ENCODE measurements around the gene RNF11.

The RNF11 gene

DNA sequence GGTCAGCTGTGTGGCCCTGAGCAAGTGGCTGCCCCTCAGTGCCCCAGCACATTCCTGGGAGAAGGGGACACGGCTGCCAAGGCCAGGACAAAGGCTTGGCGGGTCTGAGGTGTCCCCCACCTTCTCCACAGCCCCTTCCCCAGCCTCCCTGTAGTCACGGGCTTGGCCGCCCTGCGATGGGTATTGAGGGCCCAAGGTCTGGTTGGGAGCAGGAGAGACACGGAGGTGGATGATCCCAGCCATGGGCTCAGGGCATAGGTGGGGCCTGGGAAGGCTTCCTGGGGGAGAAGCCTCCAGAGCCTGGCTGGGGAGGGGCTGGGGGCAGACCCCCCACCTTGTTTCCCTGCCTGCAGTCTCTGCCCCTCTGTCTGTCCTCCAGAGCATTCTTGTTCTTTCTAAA, 67.2 kb downstream of the RNF11 start:
- H3K4me3 ChIP-seq (replicated peaks; ENCODE audit: low read depth, low read length): no peak overlapping the region
- DNase-seq (ENCODE audit: extremely low read depth, low read depth): no peak
- TF ChIP-seq, protein P1, sequence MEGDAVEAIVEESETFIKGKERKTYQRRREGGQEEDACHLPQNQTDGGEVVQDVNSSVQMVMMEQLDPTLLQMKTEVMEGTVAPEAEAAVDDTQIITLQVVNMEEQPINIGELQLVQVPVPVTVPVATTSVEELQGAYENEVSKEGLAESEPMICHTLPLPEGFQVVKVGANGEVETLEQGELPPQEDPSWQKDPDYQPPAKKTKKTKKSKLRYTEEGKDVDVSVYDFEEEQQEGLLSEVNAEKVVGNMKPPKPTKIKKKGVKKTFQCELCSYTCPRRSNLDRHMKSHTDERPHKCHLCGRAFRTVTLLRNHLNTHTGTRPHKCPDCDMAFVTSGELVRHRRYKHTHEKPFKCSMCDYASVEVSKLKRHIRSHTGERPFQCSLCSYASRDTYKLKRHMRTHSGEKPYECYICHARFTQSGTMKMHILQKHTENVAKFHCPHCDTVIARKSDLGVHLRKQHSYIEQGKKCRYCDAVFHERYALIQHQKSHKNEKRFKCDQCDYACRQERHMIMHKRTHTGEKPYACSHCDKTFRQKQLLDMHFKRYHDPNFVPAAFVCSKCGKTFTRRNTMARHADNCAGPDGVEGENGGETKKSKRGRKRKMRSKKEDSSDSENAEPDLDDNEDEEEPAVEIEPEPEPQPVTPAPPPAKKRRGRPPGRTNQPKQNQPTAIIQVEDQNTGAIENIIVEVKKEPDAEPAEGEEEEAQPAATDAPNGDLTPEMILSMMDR (IDR thresholded peaks at IDR 0.05; ENCODE audit: low read depth, low read length, missing control alignments): no peak

GRCh38 chr1:51303751-51304251, 67.7 kb downstream of the RNF11 start:
- H3K4me3 ChIP-seq (replicated peaks; ENCODE audit: low read depth, low read length): no peak overlapping the region
- no peak for DNase-seq (ENCODE audit: extremely low read depth, low read depth)
- TF ChIP-seq, protein P1 (IDR thresholded peaks at IDR 0.05; ENCODE audit: low read depth, low read length, missing control alignments): no peak

DNA sequence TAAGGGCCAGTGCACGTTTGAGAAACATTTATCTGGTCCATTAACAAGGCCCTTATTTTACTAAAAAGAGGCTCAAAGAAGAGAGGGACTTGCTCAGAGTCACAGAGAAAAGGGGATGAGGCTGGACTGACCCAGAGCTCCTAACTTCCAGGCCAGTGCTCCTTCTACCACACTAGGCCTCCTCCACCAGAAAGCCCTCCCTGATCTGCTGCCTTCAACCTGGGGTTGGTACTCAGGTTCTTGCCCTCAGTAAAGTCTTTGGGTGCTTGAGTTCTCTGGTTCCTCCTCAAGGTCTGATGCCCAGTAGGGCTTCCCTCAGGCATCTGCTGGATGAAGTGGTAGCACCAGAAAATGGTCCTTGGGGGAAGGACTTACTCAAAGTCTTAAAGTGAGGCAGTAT, 68.3 kb downstream of the RNF11 start:
- TF ChIP-seq, protein P1 (IDR thresholded peaks at IDR 0.05; ENCODE audit: low read depth, low read length, missing control alignments): no peak
- no peak overlapping the region for H3K4me3 ChIP-seq (replicated peaks; ENCODE audit: low read depth, low read length)
- DNase-seq (ENCODE audit: extremely low read depth, low read depth): no peak

DNA sequence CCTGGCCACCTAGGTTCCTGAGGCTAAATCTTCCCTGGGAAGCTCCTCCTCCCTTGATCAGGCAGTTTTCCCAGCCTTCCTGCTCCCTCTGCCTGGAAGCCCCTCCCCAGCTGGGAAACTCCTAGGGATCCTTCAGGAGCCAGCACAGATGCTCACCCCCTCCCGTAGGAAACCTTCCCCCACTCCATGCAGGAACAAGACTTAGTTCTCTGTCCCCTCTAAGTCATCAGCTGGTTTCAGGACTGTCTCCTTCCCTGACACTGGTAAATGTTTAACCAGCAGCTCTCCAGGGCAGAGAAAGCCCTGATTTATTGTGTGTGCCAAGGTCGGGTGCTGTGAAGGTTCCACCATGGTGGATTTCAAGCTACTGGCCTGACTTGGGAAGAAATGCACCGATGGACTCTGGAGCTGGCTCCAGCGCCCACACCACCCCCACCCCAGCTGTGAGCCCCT, 69.3 kb downstream of the RNF11 start:
- H3K4me3 ChIP-seq (replicated peaks; ENCODE audit: low read depth, low read length): no peak overlapping the region
- TF ChIP-seq, protein P1 (IDR thresholded peaks at IDR 0.05; ENCODE audit: low read depth, low read length, missing control alignments): no peak
- no peak for DNase-seq (ENCODE audit: extremely low read depth, low read depth)

DNA sequence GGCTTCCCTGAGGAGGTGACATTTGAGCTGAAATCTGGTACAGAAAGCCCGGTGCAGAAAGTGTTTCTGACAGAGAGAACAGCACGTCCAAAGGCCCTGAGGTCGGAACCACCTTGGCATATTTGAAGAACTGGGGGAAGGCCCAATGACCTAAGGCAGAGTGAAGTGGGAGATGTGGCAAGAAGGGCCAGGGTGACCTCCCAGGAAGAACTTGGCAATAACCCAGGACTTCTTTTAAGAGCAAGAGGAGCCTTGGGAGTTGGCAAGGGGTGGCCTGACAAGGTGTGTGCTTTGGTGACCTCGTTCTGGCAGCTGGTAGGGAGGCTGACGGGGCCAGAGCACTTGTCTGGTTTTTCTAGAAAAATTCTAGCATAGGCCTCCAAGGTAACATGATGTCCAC, 70.9 kb downstream of the RNF11 start:
- no peak overlapping the region for H3K4me3 ChIP-seq (replicated peaks; ENCODE audit: low read depth, low read length)
- DNase-seq (ENCODE audit: extremely low read depth, low read depth): no peak
- TF ChIP-seq, protein P1 (IDR thresholded peaks at IDR 0.05; ENCODE audit: low read depth, low read length, missing control alignments): no peak

DNA sequence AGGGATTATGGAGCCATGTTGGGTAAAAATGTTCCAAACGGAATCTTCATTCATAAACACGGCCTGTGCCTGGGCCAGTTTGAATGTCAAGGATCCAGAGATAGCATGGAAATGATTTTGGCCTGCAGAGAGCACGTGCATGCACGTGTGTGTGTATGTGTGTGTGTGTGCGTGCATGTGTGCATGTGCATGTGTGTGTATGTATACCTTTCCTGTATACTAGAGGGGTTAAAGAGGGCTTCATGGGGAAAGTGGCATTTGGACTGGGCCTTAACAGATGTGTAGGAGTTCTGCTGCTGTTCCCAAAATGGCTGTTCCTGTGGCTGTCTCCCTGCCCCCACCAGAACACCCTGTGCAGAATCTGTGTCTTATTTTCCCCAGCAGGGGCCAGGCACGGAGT, 72.6 kb downstream of the RNF11 start:
- no peak for DNase-seq (ENCODE audit: extremely low read depth, low read depth)
- TF ChIP-seq, protein P1 (IDR thresholded peaks at IDR 0.05; ENCODE audit: low read depth, low read length, missing control alignments): no peak
- no peak overlapping the region for H3K4me3 ChIP-seq (replicated peaks; ENCODE audit: low read depth, low read length)

- no peak for DNase-seq (ENCODE audit: extremely low read depth, low read depth)
- no peak overlapping the region for H3K4me3 ChIP-seq (replicated peaks; ENCODE audit: low read depth, low read length)
- TF ChIP-seq, protein P1 (IDR thresholded peaks at IDR 0.05; ENCODE audit: low read depth, low read length, missing control alignments): no peak
These were observed 73.2 kb downstream of the RNF11 start for GRCh38 chr1:51309291-51309690.
